HG02623 (cell line): ENCODE data around the gene ZNF532.
"Not testable (repeated sequence)": the region's sequence is repeated elsewhere in the genome, so short reads cannot be mapped to it uniquely, and the experiment has no call there.

Source experiments
- ATAC-seq: cut with Tn5 transposase; IDR thresholded peaks from one replicate; pipeline ENCODE4 v1.9.1; 2021; ENCODE audit warnings: moderate library complexity; ENCODE audit not compliant: unreplicated experiment

ZNF532 gene

GRCh38 chr18:58864146-58865032, at the start of gene ZNF532:
Gene ZNF532 (plus strand): TSS chr18:58864877. CDS start in a region left out here.
- no peak for ATAC-seq

GRCh38 chr18:58819051-58819450, 45.6 kb upstream of the ZNF532 start:
- no peak for ATAC-seq

- no peak for ATAC-seq
Measured at GRCh38 chr18:58820251-58820650, 44.4 kb upstream of the ZNF532 start.

- no peak for ATAC-seq
Measured at GRCh38 chr18:58822944-58823343, 41.7 kb upstream of the ZNF532 start.

GRCh38 chr18:58823412-58823811, 41.3 kb upstream of the ZNF532 start:
- ATAC-seq = no peak

- ATAC-seq = not testable (repeated sequence)
Measured at GRCh38 chr18:58826926-58827325, 37.8 kb upstream of the ZNF532 start.

GRCh38 chr18:58827428-58827827, 37.2 kb upstream of the ZNF532 start:
- ATAC-seq = no peak

- ATAC-seq = no peak
Measured at GRCh38 chr18:58827886-58828285, 36.8 kb upstream of the ZNF532 start.

GRCh38 chr18:58828399-58829121, 36.1 kb upstream of the ZNF532 start:
- no peak for ATAC-seq

- ATAC-seq = no peak
Measured at GRCh38 chr18:58829263-58829662, 35.4 kb upstream of the ZNF532 start.

- ATAC-seq = not testable (repeated sequence)
Measured at GRCh38 chr18:58829886-58830285, 34.8 kb upstream of the ZNF532 start.

GRCh38 chr18:58831606-58832005, 33.1 kb upstream of the ZNF532 start:
- no peak for ATAC-seq

GRCh38 chr18:58838165-58838860, 26.4 kb upstream of the ZNF532 start:
- no peak for ATAC-seq

- ATAC-seq = no peak
Measured at GRCh38 chr18:58838946-58839345, 25.7 kb upstream of the ZNF532 start.

- no peak for ATAC-seq
Measured at GRCh38 chr18:58842978-58843687, 21.5 kb upstream of the ZNF532 start.

- no peak for ATAC-seq
Measured at GRCh38 chr18:58843688-58844035, 21.0 kb upstream of the ZNF532 start.

GRCh38 chr18:58844871-58845270, 19.8 kb upstream of the ZNF532 start:
- no peak for ATAC-seq

GRCh38 chr18:58845928-58846724, 18.6 kb upstream of the ZNF532 start:
- ATAC-seq = no peak

GRCh38 chr18:58847383-58848071, 17.1 kb upstream of the ZNF532 start:
- no peak for ATAC-seq

GRCh38 chr18:58848685-58849084, 16.0 kb upstream of the ZNF532 start:
- ATAC-seq = no peak
